GM10248 (cell line): ENCODE data around the gene SMAD5.

Experiments
- CTCF ChIA-PET: fragments of 300-600 bp; sonication (Branson Sonifier 250); formaldehyde crosslinking; extraction: SDS; loops from one replicate; lab custom pipeline; 2021; ENCODE audit warnings: antibody characterized with exemption; lab: Yijun Ruan, JAX
- POLR2A ChIA-PET: fragments of 350-650 bp; sonication (Branson Sonifier 250); formaldehyde crosslinking; extraction: SDS; loops from one replicate; lab custom pipeline; 2020; ENCODE audit warnings: antibody characterized with exemption; lab: Yijun Ruan, JAX
- DNase-seq: peaks from one replicate; pipeline ENCODE4 v3.0.0; 2012; ENCODE audit errors: extremely low spot score
- TF ChIP-seq, protein P1 (sequence below): IDR thresholded peaks from 2 replicates; pipeline ENCODE4 v1.5.1; 2012; ENCODE audit warnings: mild to moderate bottlenecking, low read depth; ENCODE audit errors: extremely low read depth, missing control alignments, control extremely low read depth

SMAD5 gene

DNA sequence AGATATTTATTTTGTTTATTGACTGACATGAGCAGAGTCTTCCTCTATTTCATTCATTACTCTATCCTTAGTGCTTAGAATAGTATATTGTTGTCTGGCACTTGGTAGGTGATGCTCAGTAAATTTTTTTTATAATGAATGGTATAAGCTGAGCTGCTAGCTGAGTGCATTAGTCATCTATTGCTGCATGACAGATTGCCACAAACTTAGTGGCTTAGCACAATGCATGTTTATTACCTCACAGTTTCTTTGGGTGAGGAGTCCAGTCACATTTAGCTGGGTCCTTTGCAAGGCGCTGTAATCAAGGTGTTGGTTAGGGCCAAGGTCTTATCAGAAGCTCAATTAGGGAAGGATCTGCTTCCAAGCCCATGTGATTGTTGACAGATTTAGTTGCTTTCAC, 23.1 kb downstream of the SMAD5 start:
- TF ChIP-seq, protein P1, sequence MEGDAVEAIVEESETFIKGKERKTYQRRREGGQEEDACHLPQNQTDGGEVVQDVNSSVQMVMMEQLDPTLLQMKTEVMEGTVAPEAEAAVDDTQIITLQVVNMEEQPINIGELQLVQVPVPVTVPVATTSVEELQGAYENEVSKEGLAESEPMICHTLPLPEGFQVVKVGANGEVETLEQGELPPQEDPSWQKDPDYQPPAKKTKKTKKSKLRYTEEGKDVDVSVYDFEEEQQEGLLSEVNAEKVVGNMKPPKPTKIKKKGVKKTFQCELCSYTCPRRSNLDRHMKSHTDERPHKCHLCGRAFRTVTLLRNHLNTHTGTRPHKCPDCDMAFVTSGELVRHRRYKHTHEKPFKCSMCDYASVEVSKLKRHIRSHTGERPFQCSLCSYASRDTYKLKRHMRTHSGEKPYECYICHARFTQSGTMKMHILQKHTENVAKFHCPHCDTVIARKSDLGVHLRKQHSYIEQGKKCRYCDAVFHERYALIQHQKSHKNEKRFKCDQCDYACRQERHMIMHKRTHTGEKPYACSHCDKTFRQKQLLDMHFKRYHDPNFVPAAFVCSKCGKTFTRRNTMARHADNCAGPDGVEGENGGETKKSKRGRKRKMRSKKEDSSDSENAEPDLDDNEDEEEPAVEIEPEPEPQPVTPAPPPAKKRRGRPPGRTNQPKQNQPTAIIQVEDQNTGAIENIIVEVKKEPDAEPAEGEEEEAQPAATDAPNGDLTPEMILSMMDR: no peak
- ChIA-PET CTCF (interaction anchor here (1.0 to 1.7 kb wide), 4 partner anchors 8 to 178 kb away, joined by 3 to 4 read pairs (median 3); no protein-coding TSS in a partner anchor), POLR2A (no interaction called here)
- no peak for DNase-seq

DNA sequence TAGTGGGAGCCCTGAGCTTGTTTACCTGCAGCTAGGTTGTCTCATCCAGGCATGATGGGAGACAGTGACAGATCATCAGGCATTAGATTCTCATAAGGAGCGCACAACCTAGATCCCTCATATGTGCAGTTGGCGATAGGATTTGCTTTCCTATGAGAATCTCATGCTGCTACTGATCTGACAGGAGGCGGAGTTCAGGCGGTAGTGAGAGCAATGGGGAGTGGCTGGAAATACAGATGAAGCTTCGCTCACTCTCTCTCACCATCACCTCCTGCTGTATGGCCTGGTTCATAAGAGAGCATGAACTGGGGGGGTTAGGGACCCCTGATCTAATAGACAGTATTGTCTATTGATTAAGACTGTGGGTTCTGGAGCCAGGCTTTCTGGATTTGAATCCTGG, 24.9 kb downstream of the SMAD5 start:
- no peak for DNase-seq
- ChIA-PET CTCF (no interaction called here), POLR2A (no interaction called here)
- TF ChIP-seq, protein P1: no peak

DNA sequence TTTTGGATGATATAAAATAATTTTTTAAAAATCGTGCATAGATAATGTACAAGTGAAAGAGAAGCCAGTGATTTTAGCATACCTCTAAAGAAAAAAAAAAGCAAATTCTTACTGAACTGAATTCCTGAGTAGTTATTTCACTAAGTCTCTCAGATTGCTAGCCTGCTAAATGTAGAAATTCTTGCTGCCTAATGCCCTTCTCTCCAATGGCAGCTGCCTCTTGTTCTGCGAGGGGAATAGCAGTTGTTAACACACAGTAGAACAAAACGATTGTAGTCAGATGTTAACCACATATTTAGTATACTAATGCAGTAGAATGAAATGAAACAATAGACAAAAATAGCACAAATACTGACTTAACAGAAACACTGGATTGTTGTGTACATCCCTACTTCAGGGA, 26.8 kb downstream of the SMAD5 start:
- no peak for DNase-seq
- TF ChIP-seq, protein P1: no peak
- POLR2A ChIA-PET: no interaction called here
- CTCF ChIA-PET: no interaction called here

DNA sequence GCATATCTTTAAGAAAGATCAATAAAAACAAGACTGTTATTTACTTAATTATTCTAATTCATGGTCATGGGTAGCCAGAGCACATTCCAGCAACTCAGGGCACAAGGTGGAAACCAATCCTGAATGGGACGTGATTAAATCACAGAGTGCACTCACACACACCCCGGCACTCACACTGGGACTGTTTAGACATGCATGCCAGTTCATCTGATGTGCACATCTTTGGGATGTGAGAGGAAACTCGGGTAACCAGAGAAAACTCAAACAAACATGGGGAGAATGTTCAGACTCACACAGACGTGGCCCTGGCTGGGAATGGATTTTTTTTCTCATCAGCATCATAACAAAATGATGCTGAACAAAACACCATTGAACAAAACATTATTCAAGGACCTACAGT, 29.4 kb downstream of the SMAD5 start:
- DNase-seq: no peak
- POLR2A ChIA-PET: no interaction called here

DNA sequence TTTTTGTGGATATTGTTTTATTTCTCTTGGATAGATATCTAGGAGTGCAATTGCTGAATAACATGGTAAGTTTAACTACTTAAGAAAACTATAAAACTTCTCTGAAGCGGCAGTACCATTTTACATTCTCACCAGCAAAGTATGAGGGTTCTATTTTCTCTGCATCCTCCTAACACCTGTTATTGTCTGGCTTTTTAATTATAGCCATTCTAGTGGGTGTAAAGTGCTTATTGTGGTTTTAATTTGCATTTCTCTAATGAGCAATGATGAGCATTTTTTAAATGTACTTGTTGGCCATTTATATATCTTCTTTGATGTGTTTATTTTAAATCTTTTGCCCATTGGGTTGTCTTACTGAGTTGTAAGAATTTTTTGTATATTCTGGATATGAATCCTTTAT, 31.6 kb downstream of the SMAD5 start:
- DNase-seq: no peak
- ChIA-PET CTCF (interaction anchor here (1.2 to 1.3 kb wide), 2 partner anchors 8 to 10 kb away, joined by 3 read pairs; no protein-coding TSS in a partner anchor), POLR2A (no interaction called here)
- TF ChIP-seq, protein P1: no peak

More for the DNA sequence above, 29.4 kb downstream of the SMAD5 start:
- CTCF ChIA-PET: interaction anchor here (1.1 to 2.0 kb wide), 3 partner anchors 11 to 20 kb away, joined by 3 to 4 read pairs (median 4); no protein-coding TSS in a partner anchor
- TF ChIP-seq, protein P1: no peak

DNA sequence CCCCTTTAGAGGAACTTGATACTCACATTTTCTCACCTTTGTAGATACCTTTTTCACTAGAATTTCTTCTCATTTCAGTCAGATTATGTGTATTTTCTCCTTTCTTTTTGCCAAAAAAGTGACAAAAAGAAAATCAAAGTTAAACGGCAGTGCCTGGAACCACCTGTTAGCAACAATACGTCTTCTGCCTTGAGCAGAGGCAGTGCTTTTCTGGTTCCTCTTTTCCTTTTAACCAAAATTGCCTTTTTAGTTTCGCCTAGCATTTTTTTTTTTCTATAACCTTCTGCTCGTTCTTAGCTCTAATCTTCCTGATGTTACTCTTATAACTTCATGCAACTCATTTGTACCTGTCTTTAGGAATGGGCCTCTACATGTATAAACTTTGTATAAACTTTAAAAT, 34.3 kb downstream of the SMAD5 start:
- TF ChIP-seq, protein P1: no peak
- DNase-seq: peak; percentile 24
- ChIA-PET CTCF (no interaction called here), POLR2A (no interaction called here)

DNA sequence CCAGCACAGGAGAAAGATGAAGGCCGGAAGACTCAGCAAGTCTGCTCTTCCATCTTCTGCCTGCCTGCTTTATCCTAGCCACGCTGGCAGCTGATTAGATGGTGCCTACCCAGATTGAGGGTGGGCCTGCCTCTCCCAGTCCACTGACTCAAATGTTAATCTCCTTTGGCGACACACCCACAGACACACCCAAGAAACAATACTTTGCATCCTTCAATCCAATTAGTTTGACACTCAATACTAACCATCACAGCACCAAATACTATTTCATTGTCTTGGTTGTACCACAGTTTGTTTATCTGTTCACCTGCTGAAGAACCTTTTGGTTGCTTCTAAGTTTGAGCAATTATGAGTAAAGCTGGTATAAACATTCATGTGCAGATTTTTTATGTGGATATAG, 36.6 kb downstream of the SMAD5 start:
- DNase-seq: no peak
- ChIA-PET POLR2A (no interaction called here), CTCF (no interaction called here)
- TF ChIP-seq, protein P1: no peak
